ENCODE results near the gene DNLZ.

The DNLZ gene

GRCh38 chr9:136342181-136343120, 21.1 kb downstream of the DNLZ start:
- no peak for DNase-seq

GRCh38 chr9:136341769-136342168, 21.8 kb downstream of the DNLZ start:
- DNase-seq = no peak

- DNase-seq = no peak
Measured at GRCh38 chr9:136341042-136341655, 22.4 kb downstream of the DNLZ start.

GRCh38 chr9:136340356-136341041, 23.0 kb downstream of the DNLZ start:
- DNase-seq = no peak

GRCh38 chr9:136339958-136340310, 23.6 kb downstream of the DNLZ start:
- no peak for DNase-seq

GRCh38 chr9:136339173-136339957, 24.2 kb downstream of the DNLZ start:
- DNase-seq = no peak

- no peak for DNase-seq
Measured at GRCh38 chr9:136338511-136338910, 25.0 kb downstream of the DNLZ start.

GRCh38 chr9:136337416-136338395, 25.8 kb downstream of the DNLZ start:
- DNase-seq = no peak

GRCh38 chr9:136336881-136337280, 26.7 kb downstream of the DNLZ start:
- DNase-seq = no peak

GRCh38 chr9:136336156-136336870, 27.2 kb downstream of the DNLZ start:
- no peak for DNase-seq

- no peak for DNase-seq
Measured at GRCh38 chr9:136335296-136336155, 28.0 kb downstream of the DNLZ start.

- no peak for DNase-seq
Measured at GRCh38 chr9:136334541-136334940, 29.0 kb downstream of the DNLZ start.

- DNase-seq = no peak
Measured at GRCh38 chr9:136333486-136333885, 30.1 kb downstream of the DNLZ start.

GRCh38 chr9:136333045-136333444, 30.5 kb downstream of the DNLZ start:
- no peak for DNase-seq

GRCh38 chr9:136332482-136332983, 31.0 kb downstream of the DNLZ start:
- DNase-seq = no peak

- DNase-seq = no peak
Measured at GRCh38 chr9:136331556-136332481, 31.7 kb downstream of the DNLZ start.

- no peak for DNase-seq
Measured at GRCh38 chr9:136331030-136331429, 32.5 kb downstream of the DNLZ start.

- no peak for DNase-seq
Measured at GRCh38 chr9:136330406-136330990, 33.0 kb downstream of the DNLZ start.

Data from cortex of kidney (tissue), 1 donor.